ENCODE results near the gene ATRX.

DNA sequence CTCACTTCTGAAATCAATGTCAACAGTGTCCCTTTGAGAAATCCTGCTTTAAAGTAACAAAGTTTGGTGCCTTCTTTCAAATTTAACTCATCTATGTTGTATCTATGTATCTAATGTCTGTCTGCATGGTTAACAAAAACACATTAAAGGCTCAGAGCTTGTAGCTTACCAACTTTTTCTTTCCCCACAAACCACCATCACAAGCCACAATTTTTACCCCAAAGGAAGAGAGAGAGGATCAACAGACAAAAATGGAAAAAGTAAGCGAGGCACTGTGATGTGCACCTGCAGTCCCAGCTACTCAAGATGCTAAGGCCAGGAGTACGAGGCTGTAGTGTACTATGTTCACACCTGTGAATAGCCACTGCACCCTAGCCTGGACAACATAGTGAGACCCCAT, 17.2 kb downstream of the ATRX start:
- TF ChIP-seq, protein P1, sequence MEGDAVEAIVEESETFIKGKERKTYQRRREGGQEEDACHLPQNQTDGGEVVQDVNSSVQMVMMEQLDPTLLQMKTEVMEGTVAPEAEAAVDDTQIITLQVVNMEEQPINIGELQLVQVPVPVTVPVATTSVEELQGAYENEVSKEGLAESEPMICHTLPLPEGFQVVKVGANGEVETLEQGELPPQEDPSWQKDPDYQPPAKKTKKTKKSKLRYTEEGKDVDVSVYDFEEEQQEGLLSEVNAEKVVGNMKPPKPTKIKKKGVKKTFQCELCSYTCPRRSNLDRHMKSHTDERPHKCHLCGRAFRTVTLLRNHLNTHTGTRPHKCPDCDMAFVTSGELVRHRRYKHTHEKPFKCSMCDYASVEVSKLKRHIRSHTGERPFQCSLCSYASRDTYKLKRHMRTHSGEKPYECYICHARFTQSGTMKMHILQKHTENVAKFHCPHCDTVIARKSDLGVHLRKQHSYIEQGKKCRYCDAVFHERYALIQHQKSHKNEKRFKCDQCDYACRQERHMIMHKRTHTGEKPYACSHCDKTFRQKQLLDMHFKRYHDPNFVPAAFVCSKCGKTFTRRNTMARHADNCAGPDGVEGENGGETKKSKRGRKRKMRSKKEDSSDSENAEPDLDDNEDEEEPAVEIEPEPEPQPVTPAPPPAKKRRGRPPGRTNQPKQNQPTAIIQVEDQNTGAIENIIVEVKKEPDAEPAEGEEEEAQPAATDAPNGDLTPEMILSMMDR (conservative IDR thresholded peaks at IDR 0.05; ENCODE audit: low read length), result no peak
- no peak for TF ChIP-seq EZH2phosphoT487 (IDR thresholded peaks at IDR 0.05; ENCODE audit: borderline replicate concordance)

All from Loucy (cell line).